LoVo (cell line): ENCODE measurements around the gene HOXA2.

Source experiments
- DNase-seq: peaks from one replicate; pipeline ENCODE4 v3.0.0-alpha.2; 2016; ENCODE audit warnings: low spot score

HOXA2 gene

GRCh38 chr7:27102581-27103442 lies at the start of gene HOXA2:
HOXA2 (minus strand) TSS chr7:27102683; CDS start chr7:27102500, 183 bp downstream.
- DNase-seq, result no peak

- DNase-seq, result peak; percentile 22
Observed at GRCh38 chr7:27151341-27151930, 49.0 kb upstream of the HOXA2 start.

- DNase-seq, result peak; percentile 91
Observed at GRCh38 chr7:27150568-27151340, 48.3 kb upstream of the HOXA2 start.

GRCh38 chr7:27149842-27150567 lies 47.5 kb upstream of the HOXA2 start:
- DNase-seq, result no peak

GRCh38 chr7:27148756-27149641 lies 46.5 kb upstream of the HOXA2 start:
- DNase-seq, result peak; percentile 85

- DNase-seq, result no peak
Observed at GRCh38 chr7:27148031-27148755, 45.7 kb upstream of the HOXA2 start.

DNA sequence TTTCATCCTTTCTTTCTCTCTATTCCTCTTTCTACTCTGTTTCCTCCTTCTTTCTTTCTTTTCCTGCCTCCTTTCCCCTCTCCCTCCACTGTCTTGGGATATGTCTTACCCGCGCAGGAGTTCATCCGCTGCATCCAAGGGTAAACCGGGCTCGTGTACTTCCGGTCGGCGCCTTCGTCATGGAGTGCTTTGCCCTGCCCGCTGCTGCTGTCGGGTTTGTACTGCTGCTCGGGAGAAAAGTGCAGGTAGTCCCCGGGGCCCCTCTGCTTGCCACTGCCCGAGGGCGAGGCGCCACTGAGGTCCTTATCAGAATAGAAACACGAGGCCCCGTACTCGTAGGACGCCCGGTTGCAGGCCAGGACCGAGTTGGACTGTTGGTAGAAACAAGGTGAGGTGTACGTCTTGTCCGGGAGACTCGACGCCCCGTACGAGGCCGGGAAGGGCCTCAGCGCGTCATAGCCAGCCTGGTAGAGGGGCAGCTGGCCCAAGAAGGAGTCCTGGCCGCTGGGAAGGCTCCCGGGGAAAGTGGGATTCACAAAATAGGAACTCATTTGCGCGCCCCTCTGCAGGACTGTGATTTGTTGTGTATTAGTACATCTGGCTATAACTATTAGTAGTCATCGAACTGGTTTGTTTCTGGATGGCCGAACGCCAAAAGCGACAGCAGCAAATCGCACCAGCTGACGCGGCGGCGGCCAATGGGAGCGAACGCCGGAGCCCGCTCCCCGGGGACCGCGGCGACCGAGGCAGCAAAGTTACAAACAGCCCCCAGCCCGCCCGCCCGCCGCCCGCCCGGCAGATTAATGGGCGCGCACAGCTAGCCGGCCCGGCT lies 44.9 kb upstream of the HOXA2 start, which contains the start of gene HOXA6:
HOXA6 (minus strand) TSS at position 576 of the 832 bp plus-strand sequence; CDS start at position 551, 25 bp downstream.
- DNase-seq, result no peak

- no peak for DNase-seq
Observed at GRCh38 chr7:27146491-27147198, 44.2 kb upstream of the HOXA2 start.

DNA sequence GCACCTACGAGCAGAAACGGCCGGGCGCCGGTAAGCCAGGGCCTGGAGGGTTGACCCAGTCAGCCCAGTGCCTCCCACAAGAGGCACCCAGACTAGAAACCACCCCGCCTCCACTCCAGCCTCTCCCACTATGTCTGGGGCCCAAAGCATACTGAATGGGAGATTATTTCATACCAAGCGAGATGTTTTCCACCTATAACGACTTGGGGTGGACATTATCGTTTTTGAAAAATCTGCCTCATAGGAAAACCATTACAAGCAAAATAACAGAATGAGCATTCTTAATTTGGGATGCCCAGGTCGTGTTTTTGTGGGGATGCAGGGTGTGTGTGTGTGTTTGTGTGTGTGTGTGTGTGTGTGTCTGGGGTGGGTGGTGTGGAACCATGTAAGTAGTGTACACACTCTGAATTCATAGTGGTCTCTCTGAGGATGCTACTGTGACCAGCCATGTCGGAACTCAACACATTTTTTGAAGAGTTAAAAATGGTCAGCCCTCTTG lies 43.5 kb upstream of the HOXA2 start:
- no peak for DNase-seq

GRCh38 chr7:27145165-27145913 lies 42.9 kb upstream of the HOXA2 start:
- no peak for DNase-seq

GRCh38 chr7:27144781-27145164 lies 42.3 kb upstream of the HOXA2 start:
- DNase-seq, result no peak

- no peak for DNase-seq
Observed at GRCh38 chr7:27143950-27144780, 41.7 kb upstream of the HOXA2 start.

DNA sequence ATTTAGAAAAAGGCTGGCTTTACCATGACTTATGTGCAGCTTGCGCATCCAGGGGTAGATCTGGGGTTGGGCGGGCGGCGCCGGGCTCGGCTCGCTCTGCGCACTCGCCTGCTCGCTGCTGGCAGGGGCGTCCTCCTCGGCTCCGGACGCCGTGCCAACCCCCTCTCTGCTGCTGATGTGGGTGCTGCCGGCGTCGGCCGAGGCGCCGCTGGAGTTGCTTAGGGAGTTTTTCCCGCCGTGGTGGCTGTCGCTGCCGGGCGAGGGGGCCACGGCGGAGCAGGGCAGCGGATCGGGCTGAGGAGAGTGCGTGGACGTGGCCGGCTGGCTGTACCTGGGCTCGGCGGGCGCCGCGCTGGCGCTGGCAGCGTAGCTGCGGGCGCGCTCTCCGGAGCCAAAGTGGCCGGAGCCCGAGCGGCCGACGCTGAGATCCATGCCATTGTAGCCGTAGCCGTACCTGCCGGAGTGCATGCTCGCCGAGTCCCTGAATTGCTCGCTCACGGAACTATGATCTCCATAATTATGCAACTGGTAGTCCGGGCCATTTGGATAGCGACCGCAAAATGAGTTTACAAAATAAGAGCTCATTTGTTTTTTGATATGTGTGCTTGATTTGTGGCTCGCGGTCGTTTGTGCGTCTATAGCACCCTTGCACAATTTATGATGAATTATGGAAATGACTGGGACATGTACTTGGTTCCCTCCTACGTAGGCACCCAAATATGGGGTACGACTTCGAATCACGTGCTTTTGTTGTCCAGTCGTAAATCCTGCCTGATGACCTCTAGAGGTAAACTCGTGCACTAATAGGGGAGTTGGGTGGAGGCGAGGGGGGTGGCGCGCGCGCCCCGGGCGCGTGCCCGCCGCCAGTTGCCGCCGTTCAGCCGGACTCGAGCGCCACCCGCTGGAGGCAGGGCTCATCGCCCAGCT lies 40.8 kb upstream of the HOXA2 start, which contains the start of gene HOXA5:
HOXA5 (minus strand) TSS at position 659 of the 927 bp plus-strand sequence; CDS start at position 585, 74 bp downstream.
- no peak for DNase-seq

- no peak for DNase-seq
Observed at GRCh38 chr7:27142580-27143022, 40.1 kb upstream of the HOXA2 start.

DNA sequence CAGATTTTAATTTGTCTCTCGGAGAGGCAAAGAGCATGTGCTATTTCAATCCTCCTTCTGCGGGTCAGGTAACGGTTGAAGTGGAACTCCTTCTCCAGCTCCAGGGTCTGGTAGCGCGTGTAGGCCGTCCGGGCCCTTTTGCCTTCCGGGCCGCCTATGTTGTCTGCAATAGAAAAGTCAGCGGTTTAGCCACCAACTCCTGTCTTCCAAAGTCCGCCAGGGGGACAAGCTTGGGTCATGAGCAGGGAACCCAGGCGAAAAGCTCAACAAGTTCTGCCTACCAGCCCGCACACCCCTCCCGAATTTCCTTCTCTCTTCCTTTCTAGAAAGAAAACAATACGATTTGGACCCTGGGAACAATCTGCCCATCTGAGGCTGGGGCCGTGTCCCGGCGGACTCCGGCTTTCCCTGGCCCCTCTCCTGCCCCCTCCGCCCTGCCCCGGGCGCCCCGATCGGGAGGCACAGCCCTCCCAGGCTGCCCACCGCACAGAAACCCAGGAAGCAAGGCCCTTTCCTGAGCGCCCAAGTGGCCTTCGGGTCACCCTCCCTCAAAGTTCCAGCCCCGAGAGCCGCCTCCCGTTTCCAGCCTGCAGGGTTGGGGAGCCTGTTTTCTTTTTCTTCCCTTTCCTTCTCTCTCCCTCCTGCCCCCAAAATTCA lies 39.6 kb upstream of the HOXA2 start:
- DNase-seq, result no peak
